Stimulated activated CD8-positive, alpha-beta memory T cell treated with anti-CD3 and anti-CD28 coated beads, Interleukin-15, amount 100 ng/mL, for 1 hour (primary cell): ENCODE measurements around the gene DCP2.

Experiments used
- DNase-seq: peaks from one replicate; pipeline ENCODE4 v3.0.0-alpha.2; 2020; ENCODE audit warnings: low read depth

The DCP2 gene

GRCh38 chr5:113022661-113023060, 46.1 kb downstream of the DCP2 start:
- no peak for DNase-seq

- DNase-seq: no peak
These were observed 47.6 kb downstream of the DCP2 start for GRCh38 chr5:113024076-113024697.

GRCh38 chr5:113025596-113025995, 49.0 kb downstream of the DCP2 start:
- DNase-seq: no peak

GRCh38 chr5:113026211-113026610, 49.6 kb downstream of the DCP2 start:
- DNase-seq: no peak

GRCh38 chr5:113027015-113027414, 50.4 kb downstream of the DCP2 start:
- DNase-seq: no peak

- no peak for DNase-seq
These were observed 50.8 kb downstream of the DCP2 start for GRCh38 chr5:113027431-113027830.

GRCh38 chr5:113029614-113030013, 53.0 kb downstream of the DCP2 start:
- no peak for DNase-seq

- no peak for DNase-seq
These were observed 54.5 kb downstream of the DCP2 start for GRCh38 chr5:113031104-113031503.

- DNase-seq: no peak
These were observed 55.0 kb downstream of the DCP2 start for GRCh38 chr5:113031557-113031956.

GRCh38 chr5:113034182-113034773, 57.7 kb downstream of the DCP2 start:
- no peak for DNase-seq

GRCh38 chr5:113035096-113035495, 58.5 kb downstream of the DCP2 start:
- DNase-seq: no peak

- no peak for DNase-seq
These were observed 59.7 kb downstream of the DCP2 start for GRCh38 chr5:113036321-113036720.

GRCh38 chr5:113036826-113037225, 60.2 kb downstream of the DCP2 start:
- DNase-seq: no peak

GRCh38 chr5:113038136-113038535, 61.5 kb downstream of the DCP2 start:
- DNase-seq: no peak

GRCh38 chr5:113038714-113039113, 62.1 kb downstream of the DCP2 start:
- no peak for DNase-seq

- no peak for DNase-seq
These were observed 62.8 kb downstream of the DCP2 start for GRCh38 chr5:113039229-113039933.

- DNase-seq: no peak
These were observed 63.3 kb downstream of the DCP2 start for GRCh38 chr5:113039934-113040285.

GRCh38 chr5:113040672-113041260, 64.2 kb downstream of the DCP2 start:
- DNase-seq: no peak

GRCh38 chr5:113042491-113043243, 66.1 kb downstream of the DCP2 start:
- DNase-seq: no peak

GRCh38 chr5:113043491-113043931, 66.9 kb downstream of the DCP2 start:
- DNase-seq: no peak

GRCh38 chr5:113044776-113045465, 68.3 kb downstream of the DCP2 start:
- DNase-seq: no peak

- no peak for DNase-seq
These were observed 70.6 kb downstream of the DCP2 start for GRCh38 chr5:113047234-113047633.
